GM12873 (cell line): ENCODE results near the gene C17orf100.

Source experiments
- TF ChIP-seq, protein P1 (sequence below): IDR thresholded peaks from 2 replicates; pipeline ENCODE4 v1.5.1; 2012; ENCODE audit warnings: low read depth, mild to moderate bottlenecking, moderate library complexity, low read length, control low read depth; ENCODE audit not compliant: insufficient read depth; ENCODE audit errors: missing control alignments

The C17orf100 gene

DNA sequence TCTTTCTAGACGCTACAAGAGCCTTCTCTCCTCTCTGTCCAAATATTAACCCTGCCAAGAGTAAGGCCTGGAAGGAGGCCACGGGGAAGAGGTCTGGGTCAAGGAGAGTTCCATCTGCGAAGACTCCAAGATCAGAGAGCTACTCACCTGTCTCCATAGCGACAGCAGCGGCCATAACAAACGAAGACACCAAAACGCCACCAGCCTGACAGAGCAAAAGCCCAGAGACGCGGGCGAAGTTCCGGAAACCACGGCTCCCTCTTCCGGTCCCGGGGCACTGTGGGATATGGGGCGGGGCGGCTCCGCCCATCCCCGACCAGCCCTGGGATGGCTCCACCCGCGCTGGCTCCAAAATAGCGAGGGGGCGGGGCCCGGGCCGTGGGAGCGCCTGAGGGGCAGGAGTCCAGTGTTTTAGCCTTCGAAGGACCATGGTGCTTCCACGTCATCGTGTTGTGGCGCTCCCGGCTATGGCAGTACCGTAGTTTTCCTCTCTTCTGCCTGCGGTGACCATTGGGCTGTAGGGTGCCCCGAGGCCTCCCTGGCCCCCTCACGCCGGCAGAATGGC is at the start of gene C17orf100, which contains the start of gene MED31:
C17orf100 (plus strand) TSS at position 409 of the 565 bp plus-strand sequence; CDS start at position 561, 152 bp downstream.
MED31 (minus strand) TSS at position 252 of the 565 bp plus-strand sequence; CDS start at position 175, 77 bp downstream.
- TF ChIP-seq, protein P1, sequence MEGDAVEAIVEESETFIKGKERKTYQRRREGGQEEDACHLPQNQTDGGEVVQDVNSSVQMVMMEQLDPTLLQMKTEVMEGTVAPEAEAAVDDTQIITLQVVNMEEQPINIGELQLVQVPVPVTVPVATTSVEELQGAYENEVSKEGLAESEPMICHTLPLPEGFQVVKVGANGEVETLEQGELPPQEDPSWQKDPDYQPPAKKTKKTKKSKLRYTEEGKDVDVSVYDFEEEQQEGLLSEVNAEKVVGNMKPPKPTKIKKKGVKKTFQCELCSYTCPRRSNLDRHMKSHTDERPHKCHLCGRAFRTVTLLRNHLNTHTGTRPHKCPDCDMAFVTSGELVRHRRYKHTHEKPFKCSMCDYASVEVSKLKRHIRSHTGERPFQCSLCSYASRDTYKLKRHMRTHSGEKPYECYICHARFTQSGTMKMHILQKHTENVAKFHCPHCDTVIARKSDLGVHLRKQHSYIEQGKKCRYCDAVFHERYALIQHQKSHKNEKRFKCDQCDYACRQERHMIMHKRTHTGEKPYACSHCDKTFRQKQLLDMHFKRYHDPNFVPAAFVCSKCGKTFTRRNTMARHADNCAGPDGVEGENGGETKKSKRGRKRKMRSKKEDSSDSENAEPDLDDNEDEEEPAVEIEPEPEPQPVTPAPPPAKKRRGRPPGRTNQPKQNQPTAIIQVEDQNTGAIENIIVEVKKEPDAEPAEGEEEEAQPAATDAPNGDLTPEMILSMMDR, result no peak

DNA sequence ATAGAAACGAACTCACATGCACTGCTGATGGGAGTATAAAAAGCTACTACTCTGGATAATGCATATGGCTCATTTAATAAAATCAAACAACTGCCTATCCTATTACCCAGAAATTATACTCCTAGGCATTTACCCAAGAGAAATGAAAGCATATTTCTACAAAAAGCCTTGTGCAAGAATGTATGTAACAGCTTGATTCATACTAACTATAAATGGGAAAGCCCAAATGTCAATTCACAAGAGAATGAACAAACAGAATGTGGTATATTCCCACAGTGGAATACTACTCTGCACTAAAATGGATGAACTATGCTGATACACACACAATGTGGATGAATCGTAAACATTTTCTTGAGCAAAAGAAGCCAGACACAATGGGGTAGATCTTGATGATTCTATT is 49.4 kb upstream of the C17orf100 start:
- TF ChIP-seq, protein P1, result no peak

DNA sequence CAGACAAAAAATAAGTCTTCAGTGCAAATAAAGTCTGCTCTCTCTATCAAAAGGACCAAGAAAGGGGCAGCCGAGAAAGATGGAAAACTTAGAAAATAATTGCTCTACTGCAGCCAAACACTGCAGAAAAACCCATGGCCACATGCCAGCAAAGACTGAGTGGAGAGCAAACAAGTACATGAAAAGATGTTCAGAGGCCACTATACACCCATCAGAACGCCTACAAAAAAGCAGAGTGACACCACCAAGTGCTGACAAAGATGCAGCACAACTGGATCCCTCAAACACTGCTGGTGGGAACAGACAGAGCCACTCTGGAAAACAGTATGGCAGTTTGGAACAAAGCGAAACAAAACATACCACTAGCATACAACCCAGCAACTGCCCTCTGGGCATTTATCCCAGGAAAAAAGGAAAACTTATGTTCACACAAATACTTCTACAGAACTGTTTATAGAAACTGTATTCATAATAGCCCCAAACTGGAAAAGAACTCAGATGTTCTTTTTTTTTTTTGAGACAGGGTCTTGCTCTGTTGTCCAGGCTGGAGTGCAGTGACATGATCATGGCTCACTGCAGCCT is 47.7 kb upstream of the C17orf100 start:
- TF ChIP-seq, protein P1, result no peak

DNA sequence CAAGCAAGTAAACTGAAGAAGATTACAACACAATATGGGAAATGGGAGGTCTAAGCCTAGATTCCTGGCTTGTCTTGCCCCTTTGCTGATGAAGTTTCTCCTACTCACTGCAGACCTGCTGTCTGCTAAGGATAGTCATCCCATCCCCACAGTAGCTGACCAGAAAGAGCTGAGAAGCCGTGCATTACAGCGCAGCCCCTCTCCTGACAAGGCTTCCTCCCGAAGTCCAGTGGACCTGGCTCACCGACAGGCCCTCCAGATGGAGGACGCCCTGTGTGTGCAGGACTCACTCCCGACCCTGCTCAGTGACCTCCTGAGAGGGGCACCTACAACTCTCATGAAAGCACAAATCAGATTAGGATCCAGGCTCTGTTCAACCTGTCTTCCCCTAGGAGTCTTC is 46.4 kb upstream of the C17orf100 start:
- TF ChIP-seq, protein P1, result no peak

DNA sequence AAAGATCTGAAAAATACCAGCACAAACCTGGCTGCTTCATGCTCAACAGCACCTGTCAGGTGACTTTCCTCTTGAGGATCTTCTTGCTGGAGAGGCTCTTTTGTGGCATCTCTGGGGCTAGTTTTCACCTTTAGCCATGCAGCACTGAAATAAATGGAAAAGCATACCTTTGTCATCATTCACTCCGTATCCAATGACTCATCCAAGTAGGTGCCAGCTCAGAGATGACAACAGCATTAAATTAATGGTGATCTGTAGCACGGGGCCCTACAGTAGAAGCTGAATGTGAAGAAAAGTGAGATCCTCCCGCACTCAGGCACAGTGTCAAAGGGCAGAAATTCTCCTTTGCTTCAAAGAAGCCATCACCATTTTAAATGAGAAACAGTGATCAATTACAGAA is 43.2 kb upstream of the C17orf100 start:
- TF ChIP-seq, protein P1, result no peak

DNA sequence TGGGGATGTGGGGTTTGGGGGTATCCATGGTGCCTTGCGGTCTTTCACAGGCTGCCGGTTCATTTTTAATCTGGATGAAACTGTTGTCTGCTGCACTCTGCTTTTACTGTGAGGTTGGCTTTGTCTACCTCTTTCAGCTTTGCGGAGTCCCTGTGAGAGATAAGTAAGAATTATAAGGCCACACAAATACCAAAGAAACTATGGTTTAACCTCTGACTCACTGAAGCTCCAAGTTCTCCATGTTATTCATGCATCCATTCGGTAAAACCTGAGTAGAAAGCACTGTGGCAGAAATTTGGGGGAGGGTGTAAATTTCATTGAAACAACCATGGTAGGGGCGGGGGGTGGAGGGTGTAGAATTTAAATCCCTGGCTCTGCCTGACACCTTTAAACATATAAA is 41.6 kb upstream of the C17orf100 start:
- TF ChIP-seq, protein P1, result no peak

DNA sequence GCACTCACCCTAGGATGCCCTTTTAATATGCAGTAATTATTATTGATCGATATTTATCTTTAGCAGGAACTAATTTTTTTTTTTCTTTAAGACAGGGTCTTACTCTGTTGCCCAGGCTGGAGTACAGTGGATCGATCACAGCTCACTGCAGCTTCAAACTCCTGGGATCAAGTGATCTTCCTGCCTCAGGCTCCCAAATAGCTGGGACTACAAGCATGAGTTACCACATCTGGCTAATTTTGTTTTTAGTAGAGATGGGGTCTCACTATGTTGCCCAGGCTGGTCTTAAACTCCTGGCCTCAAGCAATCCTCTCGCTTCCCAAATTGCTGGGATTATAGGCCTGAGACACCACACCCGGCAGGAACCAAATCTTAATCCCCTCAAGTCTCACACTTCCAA is 40.3 kb upstream of the C17orf100 start:
- TF ChIP-seq, protein P1, result no peak
